Body of pancreas (tissue), 4 donors: ENCODE data around the gene GOSR2.

Source experiments
- POLR2A ChIP-seq, 3 donors: fragments of 450-650 bp; IDR thresholded peaks; one replicate each; pipeline ENCODE4 v1.6.1; 2016; ENCODE audit warnings: antibody characterized with exemption in 3 of 3, mild to moderate bottlenecking in 2 of 3
- TF ChIP-seq, protein P1 (sequence below), 7 experiments: fragments of 450-650 bp in 4 of 7; fragments of 200-600 bp in 3 of 7; sonication (generic) in 3 of 7; IDR thresholded peaks; one replicate each; pipeline ENCODE4 v1.5.1; 2016 to 2019; ENCODE audit warnings: antibody characterized with exemption in 7 of 7

DNA sequence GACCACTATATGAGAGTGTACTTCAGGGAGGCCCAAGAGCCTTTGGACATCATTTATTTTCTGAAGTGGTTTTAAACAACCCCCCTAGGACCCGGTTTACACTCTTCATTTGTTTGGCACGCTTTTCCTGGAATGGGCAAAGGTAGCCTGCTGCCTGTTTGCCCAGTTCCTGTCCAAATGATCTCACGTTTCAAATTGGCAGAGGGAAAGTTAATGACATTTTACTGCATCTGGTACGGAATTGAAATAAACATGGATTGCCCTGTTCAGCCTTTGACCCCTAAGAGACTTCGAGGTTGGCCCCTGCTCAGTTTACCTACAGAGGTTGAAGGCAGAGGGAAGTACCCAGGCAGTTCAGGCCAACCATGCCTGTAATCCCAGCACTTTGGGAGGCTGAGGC lies 61.9 kb downstream of the GOSR2 start:
- TF ChIP-seq, protein P1, sequence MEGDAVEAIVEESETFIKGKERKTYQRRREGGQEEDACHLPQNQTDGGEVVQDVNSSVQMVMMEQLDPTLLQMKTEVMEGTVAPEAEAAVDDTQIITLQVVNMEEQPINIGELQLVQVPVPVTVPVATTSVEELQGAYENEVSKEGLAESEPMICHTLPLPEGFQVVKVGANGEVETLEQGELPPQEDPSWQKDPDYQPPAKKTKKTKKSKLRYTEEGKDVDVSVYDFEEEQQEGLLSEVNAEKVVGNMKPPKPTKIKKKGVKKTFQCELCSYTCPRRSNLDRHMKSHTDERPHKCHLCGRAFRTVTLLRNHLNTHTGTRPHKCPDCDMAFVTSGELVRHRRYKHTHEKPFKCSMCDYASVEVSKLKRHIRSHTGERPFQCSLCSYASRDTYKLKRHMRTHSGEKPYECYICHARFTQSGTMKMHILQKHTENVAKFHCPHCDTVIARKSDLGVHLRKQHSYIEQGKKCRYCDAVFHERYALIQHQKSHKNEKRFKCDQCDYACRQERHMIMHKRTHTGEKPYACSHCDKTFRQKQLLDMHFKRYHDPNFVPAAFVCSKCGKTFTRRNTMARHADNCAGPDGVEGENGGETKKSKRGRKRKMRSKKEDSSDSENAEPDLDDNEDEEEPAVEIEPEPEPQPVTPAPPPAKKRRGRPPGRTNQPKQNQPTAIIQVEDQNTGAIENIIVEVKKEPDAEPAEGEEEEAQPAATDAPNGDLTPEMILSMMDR (IDR thresholded peaks at IDR 0.05), result no peak
- TF ChIP-seq POLR2A (IDR thresholded peaks at IDR 0.05), result no peak
